SH-SY5Y (cell line): ENCODE data around the gene ETV6.

Experiments used
- GATA2 ChIP-seq: IDR thresholded peaks from 2 replicates; pipeline ENCODE4 v1.6.1; 2011; ENCODE audit warnings: mild to moderate bottlenecking, low read depth, low read length
- GATA3 ChIP-seq: IDR thresholded peaks from 2 replicates; pipeline ENCODE4 v1.6.1; 2011; ENCODE audit warnings: low read depth, mild to moderate bottlenecking, low read length, moderate library complexity

DNA sequence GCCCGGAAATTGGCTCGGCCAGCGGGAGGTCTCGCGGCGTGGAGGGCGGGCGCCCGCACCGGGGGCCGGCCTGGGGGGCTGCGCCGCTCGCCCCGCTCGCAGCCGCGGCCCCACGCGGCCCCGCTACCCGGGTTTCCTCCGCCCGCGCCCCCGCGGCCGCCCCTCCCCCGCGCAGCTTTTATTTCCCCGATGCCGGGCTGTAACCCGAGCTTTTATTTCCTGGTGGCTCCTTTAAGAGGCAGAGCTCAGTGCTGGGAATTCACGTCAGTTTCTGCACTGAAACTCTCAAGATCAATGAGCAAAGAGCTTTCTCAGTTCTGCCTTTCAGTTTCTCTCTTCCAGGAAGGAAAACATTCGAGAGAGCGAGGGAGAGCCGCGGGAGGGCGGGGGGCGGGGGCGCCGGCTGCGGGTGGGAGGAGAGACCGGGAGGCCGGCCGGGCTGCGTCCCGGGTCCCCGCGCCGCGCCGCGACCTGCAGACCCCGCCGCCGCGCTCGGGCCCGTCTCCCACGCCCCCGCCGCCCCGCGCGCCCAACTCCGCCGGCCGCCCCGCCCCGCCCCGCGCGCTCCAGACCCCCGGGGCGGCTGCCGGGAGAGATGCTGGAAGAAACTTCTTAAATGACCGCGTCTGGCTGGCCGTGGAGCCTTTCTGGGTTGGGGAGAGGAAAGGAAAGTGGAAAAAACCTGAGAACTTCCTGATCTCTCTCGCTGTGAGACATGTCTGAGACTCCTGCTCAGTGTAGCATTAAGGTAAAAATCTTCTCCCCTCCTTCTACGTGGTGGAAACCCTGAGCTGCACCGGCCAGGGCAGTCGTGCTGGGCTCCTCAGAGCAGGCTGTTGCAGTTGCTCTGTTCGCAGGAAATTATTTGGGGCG lies at the start of gene ETV6:
- TF ChIP-seq GATA2 = no peak
- no peak for TF ChIP-seq GATA3
